Measurements from ENCODE around the gene TEX12.

GRCh38 chr11:112185883-112186282, 18.7 kb downstream of the TEX12 start:
- TF ChIP-seq POLR2A (IDR thresholded peaks at IDR 0.05) = no peak
- no peak for TF ChIP-seq CTCF (IDR thresholded peaks at IDR 0.05)
